K562 (cell line): ENCODE measurements around the gene CUTA. TPM values are rescaled to one million over a fixed set of nuclear protein-coding genes. Genes with fewer than 3 reads are reported as not detected.

Experiments used
- AFF4 ChIP-seq: sonication (generic); formaldehyde crosslinking; IDR thresholded peaks from 2 replicates; pipeline ENCODE4 v1.8.0; 2023; ENCODE audit warnings: mild to moderate bottlenecking, missing genetic modification reagents
- ATF1 ChIP-seq, 2 experiments: fragments of 450-650 bp in 1 of 2; IDR thresholded peaks; 2 replicates each; pipeline ENCODE4 v1.6.1; 2016; ENCODE audit warnings: missing compliant biosample characterization in 1 of 2, missing genetic modification characterization in 1 of 2
- CBX5 ChIP-seq: IDR thresholded peaks from 2 replicates; pipeline ENCODE4 v1.6.1; 2014; ENCODE audit warnings: low read depth, borderline replicate concordance
- DIDO1 ChIP-seq: fragments of 450-650 bp; IDR thresholded peaks from 2 replicates; pipeline ENCODE4 v1.6.1; 2016; ENCODE audit warnings: low read depth, missing biosample characterization, missing genetic modification characterization
- E2F4 ChIP-seq: sonication (generic); formaldehyde crosslinking; IDR thresholded peaks from 2 replicates; pipeline ENCODE4 v1.8.0; 2022; ENCODE audit warnings: mild to moderate bottlenecking, low read depth, missing genetic modification reagents
- KLF13 ChIP-seq: fragments of 450-650 bp; IDR thresholded peaks from 2 replicates; pipeline ENCODE4 v1.6.1; 2016; ENCODE audit warnings: missing genetic modification characterization, low read depth, mild to moderate bottlenecking, missing compliant biosample characterization, moderate library complexity, borderline replicate concordance
- MBD2 ChIP-seq: sonication (generic); IDR thresholded peaks from 2 replicates; pipeline ENCODE4 v1.6.1; 2016; ENCODE audit warnings: low read depth, borderline replicate concordance
- MED1 ChIP-seq: sonication (generic); formaldehyde crosslinking; IDR thresholded peaks from 2 replicates; pipeline ENCODE4 v1.8.1; 2023; ENCODE audit warnings: missing genetic modification reagents, borderline replicate concordance
- MYBL2 ChIP-seq, 2 experiments: fragments of 450-650 bp in 1 of 2; sonication (generic) in 1 of 2; formaldehyde crosslinking in 1 of 2; IDR thresholded peaks; 2 replicates each; pipeline versions ENCODE4 v1.6.1 to v1.8.1; 2017 to 2022; ENCODE audit warnings: borderline replicate concordance in 1 of 2, inconsistent platforms in 1 of 2, low read depth in 1 of 2, mild to moderate bottlenecking in 1 of 2, missing genetic modification reagents in 1 of 2, moderate library complexity in 1 of 2
- NCOA2 ChIP-seq, 2 experiments: fragments of 450-650 bp; IDR thresholded peaks; 2 replicates each; pipeline ENCODE4 v1.6.1; 2018; ENCODE audit warnings: mild to moderate bottlenecking in 2 of 2, moderate library complexity in 1 of 2; ENCODE audit not compliant: partially characterized antibody in 2 of 2
- NR0B1 ChIP-seq: fragments of 450-650 bp; IDR thresholded peaks from one replicate; pipeline ENCODE4 v1.6.1; 2018; ENCODE audit warnings: mild to moderate bottlenecking, moderate library complexity; ENCODE audit not compliant: partially characterized antibody
- NR2C1 ChIP-seq, 2 experiments: fragments of 450-650 bp; IDR thresholded peaks; 2 replicates each; pipeline ENCODE4 v1.6.1; 2017; ENCODE audit warnings: mild to moderate bottlenecking in 2 of 2, antibody characterized with exemption in 1 of 2, inconsistent platforms in 1 of 2, missing compliant biosample characterization in 1 of 2, missing genetic modification characterization in 1 of 2
- RBFOX2 ChIP-seq: fragments of 200-400 bp; formaldehyde crosslinking; IDR thresholded peaks from 2 replicates; pipeline ENCODE4 v1.6.1; 2017; ENCODE audit warnings: low read depth, mild to moderate bottlenecking, low read length, moderate library complexity
- TAF15 ChIP-seq: fragments of 200-400 bp; formaldehyde crosslinking; IDR thresholded peaks from 2 replicates; pipeline ENCODE4 v1.6.1; 2017; ENCODE audit warnings: mild to moderate bottlenecking, low read depth, low read length, moderate library complexity
- ZFX ChIP-seq: sonication (generic); formaldehyde crosslinking; IDR thresholded peaks from 2 replicates; pipeline ENCODE4 v1.8.0; 2022; ENCODE audit warnings: mild to moderate bottlenecking, missing genetic modification reagents, moderate library complexity
- ZNF253 ChIP-seq: fragments of 250-450 bp; sonication (Bioruptor Pico); conservative IDR thresholded peaks from 2 replicates; pipeline ENCODE4 v1.6.1; 2021; ENCODE audit warnings: mild to moderate bottlenecking
- polyA plus RNA-seq, 8 experiments: library from polyadenylated mRNA; depleted of rRNA in 4 of 8; stranded (reverse) in 5 of 8; unstranded in 3 of 8; fragments of >200 nt; fragmentation: Nextera tagmentation in 2 of 8; fragmentation: Illumina TruSeq in 1 of 8; extraction: Ambion mirVana in 2 of 8; extraction: Trizol in 1 of 8; gene quantifications; 2 replicates each; pipeline versions ENCODE4 v1.2.1 to v1.2.3, GENCODE V29; 2011 to 2014; ENCODE audit warnings: inconsistent platforms in 1 of 8, missing spikeins in 1 of 8
- total RNA-seq, 7 experiments: library from RNA; depleted of rRNA in 6 of 7; stranded (reverse); fragments of >200 nt in 6 of 7; fragmentation: Illumina TruSeq in 2 of 7; extraction: Trizol in 2 of 7; gene quantifications; 2 replicates each; pipeline versions ENCODE4 v1.2.1 to v1.2.3, GENCODE V29; 2011 to 2021; ENCODE audit warnings: low replicate concordance in 1 of 7
- TF ChIP-seq, protein P1 (sequence below), 3 experiments: fragments of 200-800 bp in 1 of 3; sonication (Bioruptor generic) in 1 of 3; sonication (generic) in 1 of 3; formaldehyde crosslinking in 1 of 3; IDR thresholded peaks; 2 replicates each; pipeline versions ENCODE4 v1.6.1 to v1.8.0; 2016 to 2022; ENCODE audit warnings: mild to moderate bottlenecking in 2 of 3, missing compliant biosample characterization in 2 of 3, missing genetic modification characterization in 2 of 3, missing genetic modification reagents in 1 of 3

CUTA gene
- total and polyA plus RNA-seq, 9 of the 15 experiments (the other 6 are each of a cell fraction or from before 2014, with no cell fraction given) = 166 to 682 (median 310) TPM

GRCh38 chr6:33425668-33426577, 8.0 kb upstream of the CUTA start (continued):
- TF ChIP-seq MED1 (CRISPR knock-in tag) = no peak
- TF ChIP-seq NR2C1 (IDR thresholded peaks at IDR 0.05) = peak; percentile 69
- peak; percentile 63 for TF ChIP-seq NR2C1 (tag; IDR thresholded peaks at IDR 0.05)
- TF ChIP-seq RBFOX2 = peak; percentile 82
- no peak for TF ChIP-seq ATF1 (CRISPR knock-in tag; IDR thresholded peaks at IDR 0.05)
- no peak for TF ChIP-seq ATF1 (tag; IDR thresholded peaks at IDR 0.05)
- TF ChIP-seq ZNF253 (CRISPR knock-in tag) = no peak
- TF ChIP-seq NCOA2 (IDR thresholded peaks at IDR 0.05; ENCODE audit: partially characterized antibody in 2 of 2) = no peak
- TF ChIP-seq ZFX = no peak; the same call in 1 of the 2 replicates
- TF ChIP-seq AFF4 (CRISPR knock-in tag) = 0 out of 2 replicates have a peak, but pooled peaks have one; percentile 48
- no peak for TF ChIP-seq E2F4 (CRISPR knock-in tag)
- TF ChIP-seq DIDO1 (tag) = no peak
- TF ChIP-seq, protein P1, sequence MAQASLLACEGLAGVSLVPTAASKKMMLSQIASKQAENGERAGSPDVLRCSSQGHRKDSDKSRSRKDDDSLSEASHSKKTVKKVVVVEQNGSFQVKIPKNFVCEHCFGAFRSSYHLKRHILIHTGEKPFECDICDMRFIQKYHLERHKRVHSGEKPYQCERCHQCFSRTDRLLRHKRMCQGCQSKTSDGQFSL (CRISPR knock-in tag; IDR thresholded peaks at IDR 0.05) = peak; percentile 92
- TF ChIP-seq, protein P1 (tag; IDR thresholded peaks at IDR 0.05) = peak in 1 of 2 experiments; percentile 93; a peak in 2 of 4 replicates
- TF ChIP-seq TAF15 = no peak
- no peak for TF ChIP-seq NR0B1
- TF ChIP-seq KLF13 (tag) = no peak
- TF ChIP-seq CBX5 = no peak; the same call in 1 of the 2 replicates
- TF ChIP-seq MYBL2 (IDR thresholded peaks at IDR 0.05; ENCODE audit: low read depth) = no peak
- no peak for TF ChIP-seq MYBL2 (CRISPR knock-in tag; IDR thresholded peaks at IDR 0.05; ENCODE audit: borderline replicate concordance)
- no peak for TF ChIP-seq MBD2
